Measurements from ENCODE around the gene SCYL1. TPM values are rescaled to one million over a fixed set of nuclear protein-coding genes. Genes with fewer than 3 reads are reported as not detected.

The SCYL1 gene
- 36.7 TPM for total RNA-seq

- ATAC-seq = peak; percentile 94
Observed at GRCh38 chr11:65524741-65525545, at the start of gene SCYL1. Gene SCYL1 (plus strand): TSS chr11:65525083. CDS start chr11:65525154, 71 bp downstream.

- ATAC-seq = no peak
Observed at GRCh38 chr11:65476632-65477148, 48.2 kb upstream of the SCYL1 start.

- peak; percentile 87 for ATAC-seq
Observed at GRCh38 chr11:65477149-65477965, 47.5 kb upstream of the SCYL1 start.

- peak; percentile 5 for ATAC-seq
Observed at GRCh38 chr11:65478388-65479183, 46.3 kb upstream of the SCYL1 start.

GRCh38 chr11:65479184-65480145, 45.4 kb upstream of the SCYL1 start:
- ATAC-seq = peak; percentile 0

- ATAC-seq = no peak
Observed at GRCh38 chr11:65482306-65482850, 42.5 kb upstream of the SCYL1 start.

- ATAC-seq = no peak
Observed at GRCh38 chr11:65485920-65486219, 39.0 kb upstream of the SCYL1 start.

GRCh38 chr11:65486570-65487466, 38.1 kb upstream of the SCYL1 start:
- ATAC-seq = no peak

GRCh38 chr11:65487467-65488272, 37.2 kb upstream of the SCYL1 start:
- ATAC-seq = peak; percentile 85

GRCh38 chr11:65488273-65489034, 36.4 kb upstream of the SCYL1 start:
- ATAC-seq = peak; percentile 22

GRCh38 chr11:65489035-65489705, 35.7 kb upstream of the SCYL1 start:
- no peak for ATAC-seq

- ATAC-seq = no peak
Observed at GRCh38 chr11:65489706-65490320, 35.1 kb upstream of the SCYL1 start.

- ATAC-seq = no peak
Observed at GRCh38 chr11:65491163-65491465, 33.8 kb upstream of the SCYL1 start.

GRCh38 chr11:65491614-65492386, 33.1 kb upstream of the SCYL1 start:
- ATAC-seq = peak; percentile 60

- ATAC-seq = no peak
Observed at GRCh38 chr11:65492387-65492636, 32.6 kb upstream of the SCYL1 start.

GRCh38 chr11:65492637-65493366, 32.1 kb upstream of the SCYL1 start:
- ATAC-seq = peak; percentile 16
